Lower leg skin (tissue), 3 donors: ENCODE measurements around the gene IFNGR2.

Source experiments
- CTCF ChIP-seq, 3 donors: fragments of 450-650 bp; IDR thresholded peaks; one replicate each; pipeline ENCODE4 v1.5.1; 2016; ENCODE audit warnings: antibody characterized with exemption in 3 of 3, mild to moderate bottlenecking in 3 of 3, moderate library complexity in 2 of 3
- POLR2A ChIP-seq, 2 donors: fragments of 450-650 bp; IDR thresholded peaks; one replicate each; pipeline ENCODE4 v1.6.1; 2016 to 2017; ENCODE audit warnings: antibody characterized with exemption in 2 of 2, mild to moderate bottlenecking in 1 of 2, moderate library complexity in 1 of 2

GRCh38 chr21:33372582-33372981, 30.6 kb upstream of the IFNGR2 start:
- TF ChIP-seq POLR2A (IDR thresholded peaks at IDR 0.05) (no peak), CTCF (IDR thresholded peaks at IDR 0.05) (no peak)
